Measurements from ENCODE around the gene LDHAL6A.

The LDHAL6A gene

GRCh38 chr11:18490736-18491485 is 35.3 kb downstream of the LDHAL6A start:
- no peak for DNase-seq

GRCh38 chr11:18491924-18492323 is 36.3 kb downstream of the LDHAL6A start:
- no peak for DNase-seq

- no peak for DNase-seq
Measured at GRCh38 chr11:18492888-18493287, 37.2 kb downstream of the LDHAL6A start.

- DNase-seq: no peak
Measured at GRCh38 chr11:18493310-18493709, 37.7 kb downstream of the LDHAL6A start.

GRCh38 chr11:18495271-18495670 is 39.6 kb downstream of the LDHAL6A start:
- no peak for DNase-seq

GRCh38 chr11:18495703-18496102 is 40.0 kb downstream of the LDHAL6A start:
- DNase-seq: no peak

DNA sequence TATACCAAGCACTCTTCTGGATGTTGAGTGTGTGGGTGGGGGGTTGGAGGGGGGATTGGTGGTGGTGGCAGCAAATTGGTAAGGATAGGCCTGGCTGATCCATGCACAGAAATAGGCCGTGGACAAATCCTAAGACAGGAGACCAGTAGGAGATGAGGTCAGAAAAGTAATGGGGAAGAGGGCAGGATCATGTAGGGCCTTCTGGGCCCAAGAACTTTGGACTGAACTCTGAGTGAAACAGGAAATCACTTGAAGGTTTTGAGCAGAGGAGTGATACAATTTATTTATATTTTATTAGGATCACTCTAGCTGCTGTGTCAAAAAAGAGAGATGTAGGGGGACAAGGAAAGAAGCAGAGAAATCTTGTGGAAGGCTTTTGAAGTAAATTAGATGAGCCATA is 42.4 kb downstream of the LDHAL6A start:
- DNase-seq: no peak

DNA sequence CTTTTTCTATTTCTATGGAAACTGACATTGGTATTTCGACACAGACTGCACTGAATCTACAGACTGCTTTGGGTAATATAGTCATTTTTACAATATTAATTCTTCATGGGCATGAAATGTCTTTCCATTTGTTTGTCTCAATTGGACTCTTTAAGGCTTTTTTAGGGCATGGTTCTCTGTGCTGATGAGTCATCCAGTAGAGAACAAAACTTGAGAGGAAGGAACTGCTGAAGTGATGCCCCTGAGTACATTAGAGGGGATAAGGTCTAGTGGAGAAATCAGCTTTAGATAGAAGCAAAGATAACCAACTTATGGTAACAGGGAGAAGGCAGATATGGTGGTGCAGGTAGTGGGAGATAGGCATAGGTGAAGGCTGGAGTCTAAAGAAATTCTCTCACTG is 46.0 kb downstream of the LDHAL6A start:
- DNase-seq: no peak

DNA sequence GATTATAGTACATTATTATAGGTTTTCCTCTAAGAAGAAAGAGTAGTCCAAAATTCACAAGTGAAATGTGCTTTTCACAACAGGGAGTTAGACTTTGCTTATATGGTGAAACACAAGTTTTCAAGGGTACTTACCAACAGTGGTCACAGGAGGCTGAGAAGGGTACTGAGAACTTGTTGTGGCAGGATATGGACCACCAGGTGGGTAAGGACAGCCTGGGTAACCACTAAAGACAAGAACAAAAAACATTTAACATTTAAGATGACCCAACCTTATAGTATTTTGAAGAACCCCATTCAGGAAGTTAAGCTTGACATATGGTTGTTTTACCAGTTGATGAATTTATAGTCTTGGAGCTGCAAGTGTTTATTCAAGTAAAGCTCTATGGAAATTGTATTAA is 46.7 kb downstream of the LDHAL6A start:
- no peak for DNase-seq

GRCh38 chr11:18521122-18521521 is 65.5 kb downstream of the LDHAL6A start:
- DNase-seq: no peak

GRCh38 chr11:18522388-18522787 is 66.7 kb downstream of the LDHAL6A start:
- DNase-seq: no peak

DNA sequence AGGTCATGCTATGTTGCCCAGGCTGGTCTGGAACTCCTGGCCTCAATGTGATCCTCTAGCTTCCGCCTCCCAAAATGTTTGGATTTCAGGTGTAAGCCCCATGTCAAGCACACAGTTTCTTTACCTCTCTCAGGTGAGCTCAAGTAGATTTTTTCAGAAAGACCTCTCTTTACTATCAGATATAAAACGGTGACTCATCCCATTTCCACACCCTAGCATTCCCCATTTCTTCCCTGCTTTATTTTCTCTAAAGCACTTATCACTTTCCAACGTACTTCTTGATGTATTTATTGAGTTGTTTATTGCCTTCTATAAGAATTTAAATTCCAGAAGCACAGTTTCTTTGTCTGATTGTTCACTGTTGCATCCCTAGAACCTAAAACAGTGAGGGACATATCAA is 67.4 kb downstream of the LDHAL6A start:
- no peak for DNase-seq

GRCh38 chr11:18524248-18524647 is 68.6 kb downstream of the LDHAL6A start:
- DNase-seq: no peak

DNA sequence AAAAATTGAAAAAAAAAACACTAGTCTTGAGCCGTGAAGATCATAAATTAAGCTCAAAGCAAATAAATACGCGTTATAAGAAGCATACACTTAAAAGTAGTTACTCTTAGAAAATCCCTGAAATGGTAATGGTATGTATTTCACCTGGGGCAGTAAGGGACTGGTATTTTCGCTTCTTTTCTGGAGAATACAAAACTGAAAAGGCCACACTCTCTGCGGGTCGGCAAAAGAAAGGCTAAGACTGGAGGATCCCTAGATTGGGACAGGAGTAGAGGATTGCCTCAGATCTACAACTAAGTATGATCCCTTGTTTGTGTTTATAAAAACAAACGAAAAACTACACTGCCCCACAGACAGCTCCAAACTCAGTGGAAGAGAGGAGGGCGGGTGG is 70.5 kb downstream of the LDHAL6A start:
- DNase-seq: no peak

DNA sequence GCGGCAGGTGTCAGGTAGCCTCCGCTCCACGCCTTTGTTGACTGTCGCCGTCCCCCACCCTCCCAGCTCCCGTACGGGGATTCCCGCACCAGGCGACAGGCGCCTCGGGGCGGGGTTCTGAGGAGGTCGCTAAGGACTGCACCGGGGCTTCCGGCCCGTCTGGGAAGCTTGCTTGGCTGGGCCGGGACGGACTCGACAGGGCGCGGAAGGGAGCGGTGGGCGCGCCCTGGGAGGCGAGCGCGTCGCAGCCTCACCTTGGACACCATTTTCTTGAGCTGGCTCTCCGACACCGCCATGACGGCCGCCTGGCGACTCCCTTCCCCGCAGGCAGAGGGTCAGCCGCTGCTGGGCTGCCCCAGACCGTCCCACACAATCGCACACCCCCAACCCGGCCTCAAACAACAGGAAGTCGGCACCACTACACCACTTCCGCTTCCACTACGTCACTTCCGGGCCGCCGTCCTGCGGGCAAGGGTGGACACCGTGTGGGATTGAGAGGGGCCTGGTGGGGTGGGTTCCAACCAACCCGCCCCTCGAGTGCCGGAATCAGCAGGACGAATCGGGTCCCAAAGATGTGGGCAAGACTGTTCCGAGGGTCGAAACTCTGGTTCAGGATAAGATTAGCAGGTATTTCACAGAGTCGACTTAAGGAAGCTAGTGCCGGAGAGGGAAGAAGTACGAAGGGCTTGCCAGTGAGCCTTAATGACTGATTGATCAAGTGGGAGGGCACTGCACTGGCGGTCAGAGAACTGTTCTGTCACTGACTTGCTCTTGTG is 71.1 kb downstream of the LDHAL6A start, which contains the start of gene TSG101:
TSS of gene TSG101 (minus strand) at position 422 of the 776 bp plus-strand sequence. CDS start at position 296, 126 bp downstream.
- DNase-seq: peak; percentile 92

GRCh38 chr11:18527512-18527911 is 71.9 kb downstream of the LDHAL6A start:
- no peak for DNase-seq
